B cell (primary cell): ENCODE measurements around the gene ELF1. TPM values are rescaled to one million over a fixed set of nuclear protein-coding genes. Genes with fewer than 3 reads are reported as not detected.

Experiments
- ATAC-seq: fragments of 200-7000 bp; cut with Tn5 transposase; one replicate; pipeline ENCODE4 v1.10.0; 2021; ENCODE audit warnings: low read depth, mild to moderate bottlenecking, moderate number of reproducible peaks, moderate library complexity
- CTCF ChIA-PET: fragments of 350-600 bp; sonication (Branson Sonifier 250); formaldehyde crosslinking; loops from one replicate; lab custom pipeline; 2021; ENCODE audit warnings: antibody characterized with exemption, inconsistent platforms; lab: Charles Lee
- POLR2A ChIA-PET: fragments of 350-600 bp; sonication (Branson Sonifier 250); formaldehyde crosslinking; loops from one replicate; lab custom pipeline; 2021; ENCODE audit warnings: antibody characterized with exemption; lab: Charles Lee
- DNase-seq: peaks from one replicate; pipeline ENCODE4 v3.0.0; 2013
- H2AFZ ChIP-seq: 2 replicates; pipeline ENCODE4 v1.6.1; 2012; ENCODE audit warnings: mild to moderate bottlenecking, low read depth, low read length; ENCODE audit not compliant: insufficient read depth, poor library complexity, severe bottlenecking
- H3K27ac ChIP-seq, 2 donors: 1 replicate in 1 of 2; 2 replicates in 1 of 2; pipeline ENCODE4 v1.5.1; 2012 to 2013; ENCODE audit warnings: low read length in 2 of 2, mild to moderate bottlenecking in 2 of 2, moderate library complexity in 1 of 2
- H3K27me3 ChIP-seq, 4 experiments: fragments of 200-600 bp in 1 of 4; sonication (generic) in 1 of 4; replicated peaks in 1 of 4; 1 replicate in 2 of 4; 2 replicates in 2 of 4; pipeline versions ENCODE4 v1.6.1 to v1.7.0; 2013 to 2016; ENCODE audit warnings: low read length in 3 of 4, mild to moderate bottlenecking in 2 of 4, mixed read lengths in 1 of 4, moderate library complexity in 1 of 4; ENCODE audit not compliant: insufficient read depth in 4 of 4, control insufficient read depth in 3 of 4; ENCODE audit errors: control extremely low read depth in 1 of 4
- H3K36me3 ChIP-seq, 2 experiments: replicated peaks in 1 of 2; 1 replicate in 1 of 2; 2 replicates in 1 of 2; pipeline versions ENCODE4 v1.6.1 to v1.7.1; 2013; ENCODE audit warnings: low read length in 1 of 2; ENCODE audit not compliant: insufficient read depth in 2 of 2, control insufficient read depth in 1 of 2; ENCODE audit errors: control extremely low read depth in 1 of 2, extremely low read depth in 1 of 2
- H3K4me1 ChIP-seq, 2 donors: fragments of 200-600 bp in 1 of 2; sonication (generic) in 1 of 2; 1 replicate in 1 of 2; 2 replicates in 1 of 2; pipeline versions ENCODE4 v1.5.1 to v1.6.1; 2013 to 2017; ENCODE audit warnings: low read length in 2 of 2; ENCODE audit not compliant: control insufficient read depth in 2 of 2, insufficient read depth in 2 of 2
- H3K4me2 ChIP-seq: replicated peaks from 2 replicates; pipeline ENCODE3; 2012; ENCODE audit warnings: mild to moderate bottlenecking, low read depth, low read length; ENCODE audit not compliant: poor library complexity, severe bottlenecking
- H3K4me3 ChIP-seq, 5 experiments: fragments of 200-600 bp in 1 of 5; sonication (generic) in 1 of 5; 1 replicate in 3 of 5; 2 replicates in 2 of 5; pipeline versions ENCODE4 v1.5.1 to v1.7.0; 2011 to 2016; ENCODE audit warnings: low read length in 4 of 5, mild to moderate bottlenecking in 4 of 5, low read depth in 2 of 5, control low read depth in 1 of 5, moderate library complexity in 1 of 5; ENCODE audit not compliant: insufficient read depth in 1 of 5; ENCODE audit errors: control extremely low read depth in 1 of 5, extremely low read depth in 1 of 5
- H3K79me2 ChIP-seq: fragments of 200-600 bp; sonication (generic); one replicate; pipeline ENCODE4 v1.6.0; 2016; ENCODE audit warnings: low read length; ENCODE audit not compliant: control insufficient read depth, insufficient read depth
- H3K9ac ChIP-seq: fragments of 200-600 bp; sonication (generic); 2 replicates; pipeline ENCODE4 v1.6.1; 2017; ENCODE audit warnings: mild to moderate bottlenecking, low read length, moderate library complexity
- H3K9me3 ChIP-seq, 3 donors: one replicate each; pipeline versions ENCODE4 v1.6.1 to v1.7.1; 2013; ENCODE audit warnings: low read length in 2 of 3; ENCODE audit not compliant: control insufficient read depth in 2 of 3, insufficient read depth in 1 of 3; ENCODE audit errors: control extremely low read depth in 1 of 3
- H4K20me1 ChIP-seq: 2 replicates; pipeline ENCODE4 v1.6.0; 2012; ENCODE audit warnings: mild to moderate bottlenecking, low read length; ENCODE audit not compliant: insufficient read depth, control insufficient read depth, poor library complexity, severe bottlenecking
- H3K27ac Mint-ChIP-seq: one replicate; pipeline ENCODE4 v1.8.0; 2021; ENCODE audit warnings: mixed read lengths
- H3K27me3 Mint-ChIP-seq: one replicate; pipeline ENCODE4 v1.8.0; 2021; ENCODE audit warnings: mixed read lengths
- H3K4me1 Mint-ChIP-seq: one replicate; pipeline ENCODE4 v1.8.0; 2021; ENCODE audit warnings: mixed read lengths
- H3K4me3 Mint-ChIP-seq: one replicate; pipeline ENCODE4 v1.8.0; 2021; ENCODE audit warnings: mixed read lengths
- H3K9me3 Mint-ChIP-seq: one replicate; pipeline ENCODE4 v1.8.0; 2022; ENCODE audit warnings: mixed read lengths; ENCODE audit not compliant: insufficient read depth
- CTCF ChIP-seq: fragments of 200-600 bp; IDR thresholded peaks from one replicate; pipeline ENCODE4 v1.8.0; 2022; ENCODE audit warnings: antibody characterized with exemption, mild to moderate bottlenecking
- EZH2 ChIP-seq: IDR thresholded peaks from 2 replicates; pipeline ENCODE4 v1.6.1; 2012; ENCODE audit warnings: borderline replicate concordance, low read depth, mild to moderate bottlenecking, moderate library complexity, low read length; ENCODE audit not compliant: insufficient read depth, poor library complexity, severe bottlenecking
- WGBS: methylation state at CpG from one replicate; pipeline ENCODE4 v1.1.5; 2013; ENCODE audit warnings: missing lambda C conversion rate; ENCODE audit not compliant: insufficient coverage; 5-methylcytosine and 5-hydroxymethylcytosine counted together
- intact Hi-C: fragments of 100-400 bp; cut with micrococcal nuclease; formaldehyde crosslinking; loops from one replicate; pipeline ENCODE4 v1.10.0; 2022
- polyA plus RNA-seq: library from polyadenylated mRNA; depleted of rRNA; stranded (reverse); fragments of >200 nt; gene quantifications from 2 replicates; pipeline ENCODE4 v1.2.3, GENCODE V29; 2012
- total RNA-seq, 2 donors: library from RNA; stranded (reverse); fragments of 120-200 nt in 1 of 2; gene quantifications; 1 replicate in 1 of 2; 2 replicates in 1 of 2; pipeline versions ENCODE4 v1.2.3 to v1.2.4, GENCODE V29; 2013 to 2022

The ELF1 gene
- total and polyA plus RNA-seq, 2 donors (not counting 1 experiment from before 2014, with no cell fraction given): 62.0 to 186 TPM

- Mint-ChIP-seq H3K4me1 (peaks cover 91% of the 10 kb centered on the region), H3K4me3 (peak overlapping the region; percentile 56), H3K9me3 (no peaks in the 10 kb centered on the region), H3K27ac (no peak overlapping the region), H3K27me3 (no peaks in the 10 kb centered on the region)
- Histone ChIP-seq H3K36me3 (peaks cover 0 to 3% of the 10 kb centered on the region in 2 experiments), H3K79me2 (peaks cover 100% of the 10 kb centered on the region), H3K4me3 (no peak overlapping the region), H3K4me1 (peaks cover 75 to 98% of the 10 kb centered on the region in 2 donors), H3K4me2 (peak overlapping the region; percentile 42), H3K9me3 (no peaks in the 10 kb centered on the region), H3K9ac (peak overlapping the region; percentile 9), H3K27me3 (no peaks in the 10 kb centered on the region), H2AFZ (no peak overlapping the region), H3K27ac (peak overlapping the region in 1 of 2 donors; percentile 50), H4K20me1 (peaks cover 86% of the 10 kb centered on the region)
- ChIA-PET CTCF (interaction anchor here (1.0 to 1.3 kb wide), 3 partner anchors 84 to 103 kb away, joined by 3 to 5 read pairs (median 4); no protein-coding TSS in a partner anchor), POLR2A (interaction anchor here (0.7 kb wide), 1 partner anchor 90 kb away, joined by 5 read pairs; the partner anchor contains the start of gene WBP4)
- intact Hi-C loops: no loop called here
- ATAC-seq (no peak), DNase-seq (no peak)
- no CpG with 5 or more reads among the region's 4 CpGs for WGBS
- TF ChIP-seq EZH2: no peak
Measured at GRCh38 chr13:40970803-40971202, 48.3 kb downstream of the ELF1 start.

DNA sequence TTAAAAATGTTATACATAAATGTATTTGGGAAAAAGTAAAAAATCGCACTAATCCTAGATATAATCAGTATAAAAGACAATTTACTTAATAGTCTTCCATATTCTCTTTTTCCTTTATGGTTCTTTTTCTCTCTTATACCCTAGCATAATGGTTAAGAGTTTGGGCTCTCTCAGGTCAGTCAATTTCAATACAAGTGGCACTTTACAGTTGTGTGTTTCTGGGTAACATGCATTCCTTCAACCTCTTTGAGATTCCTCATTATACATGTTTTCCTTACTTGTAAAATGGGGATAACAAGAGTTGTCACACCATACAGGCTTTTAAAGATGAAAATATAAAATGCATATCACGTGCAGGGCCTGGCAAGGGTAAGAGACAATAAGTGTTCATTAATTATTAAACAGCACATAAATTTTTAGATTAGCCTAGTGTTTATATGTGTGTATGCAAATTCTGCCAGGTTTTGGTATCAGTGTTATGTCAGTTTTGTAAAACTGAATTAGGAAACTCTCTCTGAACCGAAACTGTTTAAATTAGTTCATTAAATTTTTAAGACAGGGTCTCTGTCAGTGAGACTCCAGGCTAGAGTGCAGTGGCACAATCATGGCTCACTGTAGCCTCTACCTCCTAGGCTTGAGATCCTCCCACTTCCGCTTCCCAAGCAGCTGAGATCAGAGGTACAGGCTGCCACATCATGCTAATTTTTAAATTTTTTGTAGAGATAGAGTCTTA lies 49.8 kb downstream of the ELF1 start:
- Mint-ChIP-seq H3K4me1 (peaks cover 91% of the 10 kb centered on the region), H3K4me3 (peak overlapping the region; percentile 67), H3K27ac (peak overlapping the region; percentile 20), H3K9me3 (no peaks in the 10 kb centered on the region), H3K27me3 (no peaks in the 10 kb centered on the region)
- Histone ChIP-seq H3K4me1 (peaks cover 77 to 98% of the 10 kb centered on the region in 2 donors), H4K20me1 (peaks cover 98% of the 10 kb centered on the region), H3K79me2 (peaks cover 100% of the 10 kb centered on the region), H3K9ac (no peak overlapping the region), H2AFZ (no peak overlapping the region), H3K4me3 (no peak overlapping the region), H3K27me3 (no peaks in the 10 kb centered on the region), H3K4me2 (peak overlapping the region; percentile 42), H3K27ac (peak overlapping the region in 1 of 2 donors; percentile 25), H3K9me3 (no peaks in the 10 kb centered on the region), H3K36me3 (peaks cover 0 to 3% of the 10 kb centered on the region in 2 experiments)
- no CpG with 5 or more reads among the region's 4 CpGs for WGBS
- CTCF ChIA-PET: interaction anchor here (0.7 to 1.2 kb wide), 3 partner anchors 9 to 30 kb away, joined by 3 to 4 read pairs (median 4); no protein-coding TSS in a partner anchor
- TF ChIP-seq CTCF (no peak), EZH2 (no peak)
- intact Hi-C loops: loop anchor here (2.0 kb wide), 1 partner anchor 13 kb away; no protein-coding TSS in a partner anchor
- ATAC-seq (peak; percentile 50), DNase-seq (no peak)
- POLR2A ChIA-PET: interaction anchor here (0.9 kb wide), 1 partner anchor 10 kb away, joined by 3 read pairs; no protein-coding TSS in a partner anchor
